ENCODE data around the gene CYB561A3. TPM values are rescaled to one million over a fixed set of nuclear protein-coding genes. Genes with fewer than 3 reads are reported as not detected.

Gene CYB561A3
- total and polyA plus RNA-seq, 2 donors (not counting 1 experiment from before 2014, with no cell fraction given): 248 to 756 TPM

DNA sequence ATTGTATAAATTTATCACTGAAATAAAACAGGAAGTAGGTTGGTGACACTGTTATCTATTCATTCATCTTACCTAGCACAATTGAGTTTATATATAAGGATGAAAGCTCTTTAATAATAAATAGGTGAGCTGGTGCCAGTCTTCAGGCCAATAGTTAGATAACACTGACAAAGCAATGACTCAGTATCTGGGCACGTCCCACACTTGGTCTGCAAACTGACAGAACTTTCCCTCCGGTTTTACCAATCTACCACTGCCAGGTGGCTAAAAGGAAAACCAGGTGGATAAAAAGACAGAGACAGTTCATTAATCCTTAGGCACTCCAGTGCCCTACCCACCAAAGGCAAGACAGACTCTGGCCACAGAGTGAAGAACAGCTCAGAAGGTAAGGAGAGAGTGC is 46.4 kb downstream of the CYB561A3 start:
- Histone ChIP-seq H3K36me3 (replicated peaks in 1 of 2; ENCODE audit: control extremely low read depth in 1 of 2, control insufficient read depth in 1 of 2, extremely low read depth in 1 of 2, insufficient read depth in 2 of 2, low read length in 1 of 2) (peaks cover 6 to 83% of the 10 kb centered on the region in 2 experiments), H3K4me2 (replicated peaks; ENCODE audit: low read depth, low read length, poor library complexity, severe bottlenecking) (no peak overlapping the region), H3K4me1 (ENCODE audit: control insufficient read depth in 2 of 2, insufficient read depth in 2 of 2, low read length in 2 of 2) (no peaks in the 10 kb centered on the region), H3K9me3 (ENCODE audit: control extremely low read depth in 1 of 3, control insufficient read depth in 2 of 3, insufficient read depth in 1 of 3, low read length in 2 of 3) (no peaks in the 10 kb centered on the region), H3K27me3 (replicated peaks in 1 of 4; ENCODE audit: control extremely low read depth in 1 of 4, control insufficient read depth in 3 of 4, insufficient read depth in 4 of 4, low read length in 3 of 4) (no peaks in the 10 kb centered on the region), H2AFZ (ENCODE audit: insufficient read depth, low read depth, low read length, poor library complexity, severe bottlenecking) (no peak overlapping the region), H3K9ac (ENCODE audit: low read length) (no peak overlapping the region), H3K4me3 (ENCODE audit: control extremely low read depth in 1 of 5, extremely low read depth in 1 of 5, insufficient read depth in 1 of 5, low read depth in 2 of 5, low read length in 4 of 5) (no peak overlapping the region), H3K27ac (ENCODE audit: low read length in 2 of 2) (no peak overlapping the region), H3K79me2 (ENCODE audit: control insufficient read depth, insufficient read depth, low read length) (no peaks in the 10 kb centered on the region), H4K20me1 (ENCODE audit: control insufficient read depth, insufficient read depth, low read length, poor library complexity, severe bottlenecking) (peaks cover 9% of the 10 kb centered on the region)
- POLR2A ChIA-PET: no interaction called here
- no peak overlapping the region for H3K4me3 Mint-ChIP-seq
- H3K9me3 Mint-ChIP-seq (ENCODE audit: insufficient read depth): no peaks in the 10 kb centered on the region
- H3K27me3 Mint-ChIP-seq: no peaks in the 10 kb centered on the region
- DNase-seq: no peak
- WGBS (ENCODE audit: insufficient coverage): 100% methylated on average over 2 of the region's 2 CpGs
- H3K27ac Mint-ChIP-seq: no peak overlapping the region
- intact Hi-C loops (cut with micrococcal nuclease): no loop called here
- no peak for ATAC-seq (ENCODE audit: low read depth)
- H3K4me1 Mint-ChIP-seq: no peaks in the 10 kb centered on the region
- TF ChIP-seq EZH2 (IDR thresholded peaks at IDR 0.05; ENCODE audit: borderline replicate concordance, insufficient read depth, low read depth, low read length, poor library complexity, severe bottlenecking): no peak
- TF ChIP-seq, protein P1, sequence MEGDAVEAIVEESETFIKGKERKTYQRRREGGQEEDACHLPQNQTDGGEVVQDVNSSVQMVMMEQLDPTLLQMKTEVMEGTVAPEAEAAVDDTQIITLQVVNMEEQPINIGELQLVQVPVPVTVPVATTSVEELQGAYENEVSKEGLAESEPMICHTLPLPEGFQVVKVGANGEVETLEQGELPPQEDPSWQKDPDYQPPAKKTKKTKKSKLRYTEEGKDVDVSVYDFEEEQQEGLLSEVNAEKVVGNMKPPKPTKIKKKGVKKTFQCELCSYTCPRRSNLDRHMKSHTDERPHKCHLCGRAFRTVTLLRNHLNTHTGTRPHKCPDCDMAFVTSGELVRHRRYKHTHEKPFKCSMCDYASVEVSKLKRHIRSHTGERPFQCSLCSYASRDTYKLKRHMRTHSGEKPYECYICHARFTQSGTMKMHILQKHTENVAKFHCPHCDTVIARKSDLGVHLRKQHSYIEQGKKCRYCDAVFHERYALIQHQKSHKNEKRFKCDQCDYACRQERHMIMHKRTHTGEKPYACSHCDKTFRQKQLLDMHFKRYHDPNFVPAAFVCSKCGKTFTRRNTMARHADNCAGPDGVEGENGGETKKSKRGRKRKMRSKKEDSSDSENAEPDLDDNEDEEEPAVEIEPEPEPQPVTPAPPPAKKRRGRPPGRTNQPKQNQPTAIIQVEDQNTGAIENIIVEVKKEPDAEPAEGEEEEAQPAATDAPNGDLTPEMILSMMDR (IDR thresholded peaks at IDR 0.05): no peak
- CTCF ChIA-PET: interaction anchor here (1.5 kb wide), 1 partner anchor 70 kb away, joined by 5 read pairs; no protein-coding TSS in a partner anchor

DNA sequence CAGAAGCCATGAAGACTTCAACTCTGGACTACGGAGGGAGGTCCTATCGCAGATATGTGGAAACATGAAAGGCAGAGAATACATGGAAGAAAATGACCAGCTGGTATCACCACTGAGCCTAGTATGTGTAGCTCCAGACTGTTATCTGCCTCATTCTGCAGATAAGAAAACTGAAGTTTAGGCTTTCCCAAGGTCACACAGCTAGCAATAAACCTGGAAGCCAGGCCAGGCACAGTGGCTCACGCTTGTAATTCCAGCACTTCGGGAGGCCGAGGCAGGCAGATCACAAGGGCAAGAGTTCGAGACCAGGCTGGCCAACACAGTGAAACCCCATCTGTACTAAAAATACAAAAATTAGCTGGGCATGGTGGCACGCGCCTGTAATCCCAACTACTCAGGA is 50.9 kb downstream of the CYB561A3 start:
- H3K27me3 Mint-ChIP-seq: no peaks in the 10 kb centered on the region
- no peaks in the 10 kb centered on the region for H3K27me3 ChIP-seq (replicated peaks in 1 of 4; ENCODE audit: control extremely low read depth in 1 of 4, control insufficient read depth in 3 of 4, insufficient read depth in 4 of 4, low read length in 3 of 4)
- no peak overlapping the region for H3K9ac ChIP-seq (ENCODE audit: low read length)
- POLR2A ChIA-PET: no interaction called here
- no peak overlapping the region for H3K27ac Mint-ChIP-seq
- H3K4me3 ChIP-seq (ENCODE audit: control extremely low read depth in 1 of 5, extremely low read depth in 1 of 5, insufficient read depth in 1 of 5, low read depth in 2 of 5, low read length in 4 of 5): no peak overlapping the region
- no peaks in the 10 kb centered on the region for H3K4me1 ChIP-seq (ENCODE audit: control insufficient read depth in 2 of 2, insufficient read depth in 2 of 2, low read length in 2 of 2)
- H3K36me3 ChIP-seq (replicated peaks in 1 of 2; ENCODE audit: control extremely low read depth in 1 of 2, control insufficient read depth in 1 of 2, extremely low read depth in 1 of 2, insufficient read depth in 2 of 2, low read length in 1 of 2): peaks cover 8 to 97% of the 10 kb centered on the region in 2 experiments
- H3K9me3 ChIP-seq (ENCODE audit: control extremely low read depth in 1 of 3, control insufficient read depth in 2 of 3, insufficient read depth in 1 of 3, low read length in 2 of 3): no peaks in the 10 kb centered on the region
- H3K4me3 Mint-ChIP-seq: no peak overlapping the region
- no peak overlapping the region for H2AFZ ChIP-seq (ENCODE audit: insufficient read depth, low read depth, low read length, poor library complexity, severe bottlenecking)
- no peaks in the 10 kb centered on the region for H3K9me3 Mint-ChIP-seq (ENCODE audit: insufficient read depth)
- CTCF ChIA-PET: interaction anchor here (0.8 kb wide), 1 partner anchor 17 kb away, joined by 3 read pairs; no protein-coding TSS in a partner anchor
- H3K27ac ChIP-seq (ENCODE audit: low read length in 2 of 2): no peak overlapping the region
- TF ChIP-seq, protein P1 (IDR thresholded peaks at IDR 0.05): no peak
- no peak for TF ChIP-seq EZH2 (IDR thresholded peaks at IDR 0.05; ENCODE audit: borderline replicate concordance, insufficient read depth, low read depth, low read length, poor library complexity, severe bottlenecking)
- no peak for ATAC-seq (ENCODE audit: low read depth)
- no peaks in the 10 kb centered on the region for H3K4me1 Mint-ChIP-seq
- no peak overlapping the region for H3K4me2 ChIP-seq (replicated peaks; ENCODE audit: low read depth, low read length, poor library complexity, severe bottlenecking)
- intact Hi-C loops (cut with micrococcal nuclease): no loop called here
- DNase-seq: no peak
- peaks cover 4% of the 10 kb centered on the region for H4K20me1 ChIP-seq (ENCODE audit: control insufficient read depth, insufficient read depth, low read length, poor library complexity, severe bottlenecking)
- H3K79me2 ChIP-seq (ENCODE audit: control insufficient read depth, insufficient read depth, low read length): no peaks in the 10 kb centered on the region
- WGBS (ENCODE audit: insufficient coverage): 97% methylated on average over 4 of the region's 8 CpGs

Data from B cell (primary cell).